Mesothelial cell of epicardium (in vitro differentiated cells): Measurements from ENCODE around the gene CACNA2D1. TPM values are rescaled to one million over a fixed set of nuclear protein-coding genes. Genes with fewer than 3 reads are reported as not detected.

ENCODE experiments used
- DNase-seq, 2 experiments: peaks; one replicate each; pipeline ENCODE4 v3.0.0; 2021; ENCODE audit warnings: low spot score in 2 of 2; ENCODE audit not compliant: unreplicated experiment in 2 of 2
- H3K27ac Mint-ChIP-seq: 2 replicates; pipeline ENCODE4 v1.8.0; 2021; ENCODE audit warnings: mixed read lengths
- H3K27me3 Mint-ChIP-seq: 2 replicates; pipeline ENCODE4 v1.8.0; 2021; ENCODE audit warnings: low read depth, mixed read lengths
- H3K36me3 Mint-ChIP-seq: 2 replicates; pipeline ENCODE4 v1.8.0; 2021; ENCODE audit warnings: mixed read lengths
- H3K4me1 Mint-ChIP-seq: 2 replicates; pipeline ENCODE4 v1.8.0; 2021; ENCODE audit warnings: mixed read lengths
- H3K4me3 Mint-ChIP-seq: 2 replicates; pipeline ENCODE4 v1.8.0; 2021; ENCODE audit warnings: mild to moderate bottlenecking, moderate library complexity, mixed read lengths
- H3K9me3 Mint-ChIP-seq: 2 replicates; pipeline ENCODE4 v1.8.0; 2021; ENCODE audit warnings: mixed read lengths
- total RNA-seq: library from RNA; stranded (reverse); gene quantifications from 3 replicates; pipeline ENCODE4 v1.2.1, GENCODE V29; 2021
- TF ChIP-seq, protein P1 (sequence below): fragments of 200-600 bp; sonication (generic); IDR thresholded peaks from one replicate; pipeline ENCODE4 v1.5.0; 2021; ENCODE audit warnings: antibody characterized with exemption; ENCODE audit not compliant: unreplicated experiment

CACNA2D1 gene
- total RNA-seq, 1 donor from 2014 or later: 14.7 TPM

DNA sequence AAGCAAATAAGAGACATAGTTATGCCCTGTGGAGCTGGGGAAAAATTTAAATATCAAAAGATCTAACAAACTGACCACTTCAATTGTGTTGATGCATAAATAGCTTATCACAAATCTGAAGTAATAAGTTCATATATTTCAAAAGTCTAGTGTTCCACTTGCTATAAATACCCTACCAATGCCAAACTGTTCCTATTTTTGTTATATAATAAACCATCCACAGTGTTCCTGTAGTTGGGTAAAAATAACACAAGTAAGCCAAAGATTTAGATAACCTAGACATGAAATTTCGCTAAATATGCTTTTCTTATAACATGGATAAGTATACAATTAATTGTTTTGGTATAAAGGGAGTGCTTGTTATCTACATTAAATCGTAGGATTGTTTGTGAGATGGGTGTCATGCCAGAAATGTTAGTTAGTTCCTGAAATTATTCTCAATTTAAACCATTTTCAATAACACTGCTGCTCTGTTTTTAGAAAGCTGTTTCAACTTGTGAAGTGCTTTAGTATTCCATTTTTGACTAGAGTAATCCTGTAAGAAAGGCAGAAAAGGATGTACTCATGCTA, 85.5 kb downstream of the CACNA2D1 start:
- Mint-ChIP-seq H3K9me3 (no peaks in the 10 kb centered on the region), H3K27ac (no peak overlapping the region), H3K36me3 (no peaks in the 10 kb centered on the region), H3K4me1 (peaks cover 1% of the 10 kb centered on the region), H3K27me3 (no peaks in the 10 kb centered on the region), H3K4me3 (no peak overlapping the region)
- no peak for DNase-seq
- TF ChIP-seq, protein P1, sequence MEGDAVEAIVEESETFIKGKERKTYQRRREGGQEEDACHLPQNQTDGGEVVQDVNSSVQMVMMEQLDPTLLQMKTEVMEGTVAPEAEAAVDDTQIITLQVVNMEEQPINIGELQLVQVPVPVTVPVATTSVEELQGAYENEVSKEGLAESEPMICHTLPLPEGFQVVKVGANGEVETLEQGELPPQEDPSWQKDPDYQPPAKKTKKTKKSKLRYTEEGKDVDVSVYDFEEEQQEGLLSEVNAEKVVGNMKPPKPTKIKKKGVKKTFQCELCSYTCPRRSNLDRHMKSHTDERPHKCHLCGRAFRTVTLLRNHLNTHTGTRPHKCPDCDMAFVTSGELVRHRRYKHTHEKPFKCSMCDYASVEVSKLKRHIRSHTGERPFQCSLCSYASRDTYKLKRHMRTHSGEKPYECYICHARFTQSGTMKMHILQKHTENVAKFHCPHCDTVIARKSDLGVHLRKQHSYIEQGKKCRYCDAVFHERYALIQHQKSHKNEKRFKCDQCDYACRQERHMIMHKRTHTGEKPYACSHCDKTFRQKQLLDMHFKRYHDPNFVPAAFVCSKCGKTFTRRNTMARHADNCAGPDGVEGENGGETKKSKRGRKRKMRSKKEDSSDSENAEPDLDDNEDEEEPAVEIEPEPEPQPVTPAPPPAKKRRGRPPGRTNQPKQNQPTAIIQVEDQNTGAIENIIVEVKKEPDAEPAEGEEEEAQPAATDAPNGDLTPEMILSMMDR: no peak

DNA sequence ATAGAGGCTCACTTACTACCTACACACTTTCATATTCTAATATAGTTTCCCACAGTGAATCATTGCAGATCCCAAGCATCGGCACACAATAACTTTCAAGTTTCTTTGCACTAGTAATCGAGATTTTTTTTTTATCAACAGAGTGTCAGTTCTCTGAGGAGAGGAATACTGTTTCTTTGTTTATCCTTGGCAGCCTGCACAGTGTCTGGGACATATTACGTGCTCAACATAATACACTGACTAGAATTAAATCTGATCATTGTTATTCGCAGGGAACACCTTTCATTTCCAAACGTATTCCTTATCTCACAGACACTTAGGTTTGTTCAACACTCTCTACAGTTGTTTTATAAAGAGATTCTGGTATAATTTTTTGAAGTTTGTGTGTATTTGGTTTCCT, 95.3 kb downstream of the CACNA2D1 start:
- no peak for DNase-seq
- no peak overlapping the region for H3K27ac Mint-ChIP-seq

DNA sequence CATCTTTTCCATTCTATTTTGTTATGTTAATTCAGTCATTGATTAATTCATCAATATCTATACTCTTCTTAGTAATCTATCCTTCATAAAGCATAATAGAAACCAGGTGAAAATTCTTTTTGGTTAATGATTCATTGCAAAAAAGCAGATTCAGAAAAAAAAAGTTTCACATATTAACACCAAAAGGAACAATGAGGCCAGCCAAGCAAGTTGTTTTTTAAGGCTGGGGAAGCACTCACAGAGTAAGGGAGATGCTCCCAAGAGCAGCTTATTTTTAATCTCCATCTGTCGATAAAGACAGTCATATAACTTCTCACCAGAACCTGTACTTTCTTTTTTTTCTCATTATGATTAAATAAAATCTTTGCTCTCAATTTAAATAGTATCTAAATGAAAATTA, 95.8 kb downstream of the CACNA2D1 start:
- no peak overlapping the region for H3K4me3 Mint-ChIP-seq
- TF ChIP-seq, protein P1: no peak
- H3K4me1 Mint-ChIP-seq: no peaks in the 10 kb centered on the region
- no peaks in the 10 kb centered on the region for H3K9me3 Mint-ChIP-seq
- H3K27me3 Mint-ChIP-seq: no peaks in the 10 kb centered on the region
- H3K36me3 Mint-ChIP-seq: no peaks in the 10 kb centered on the region
- H3K27ac Mint-ChIP-seq: no peak overlapping the region
- no peak for DNase-seq

More for the DNA sequence above, 95.3 kb downstream of the CACNA2D1 start:
- Mint-ChIP-seq H3K27me3 (no peaks in the 10 kb centered on the region), H3K36me3 (no peaks in the 10 kb centered on the region), H3K9me3 (no peaks in the 10 kb centered on the region), H3K4me1 (no peaks in the 10 kb centered on the region), H3K4me3 (no peak overlapping the region)
- TF ChIP-seq, protein P1: no peak

DNA sequence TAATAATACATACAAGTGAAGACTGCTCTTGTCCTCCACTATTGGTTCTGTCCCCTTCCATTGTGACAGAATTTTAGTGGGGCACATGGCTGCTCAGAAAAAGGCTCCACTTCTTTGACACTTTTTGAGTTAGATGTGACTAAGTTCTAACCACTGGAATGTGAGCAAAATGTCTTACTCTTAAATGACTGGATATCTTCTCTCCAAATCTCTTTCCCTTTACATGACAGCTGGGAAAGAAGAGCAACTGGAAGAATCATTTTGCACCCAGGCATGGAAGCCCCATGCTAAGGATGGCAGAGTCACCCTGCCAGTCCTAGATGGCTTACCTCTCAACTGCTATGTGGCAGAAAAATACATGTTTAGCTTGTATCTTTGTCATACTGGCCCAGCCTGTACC, 97.7 kb downstream of the CACNA2D1 start:
- Mint-ChIP-seq H3K4me1 (no peaks in the 10 kb centered on the region), H3K27me3 (no peaks in the 10 kb centered on the region), H3K27ac (no peak overlapping the region), H3K4me3 (no peak overlapping the region), H3K36me3 (no peaks in the 10 kb centered on the region), H3K9me3 (no peaks in the 10 kb centered on the region)
- DNase-seq: no peak
- TF ChIP-seq, protein P1: no peak

DNA sequence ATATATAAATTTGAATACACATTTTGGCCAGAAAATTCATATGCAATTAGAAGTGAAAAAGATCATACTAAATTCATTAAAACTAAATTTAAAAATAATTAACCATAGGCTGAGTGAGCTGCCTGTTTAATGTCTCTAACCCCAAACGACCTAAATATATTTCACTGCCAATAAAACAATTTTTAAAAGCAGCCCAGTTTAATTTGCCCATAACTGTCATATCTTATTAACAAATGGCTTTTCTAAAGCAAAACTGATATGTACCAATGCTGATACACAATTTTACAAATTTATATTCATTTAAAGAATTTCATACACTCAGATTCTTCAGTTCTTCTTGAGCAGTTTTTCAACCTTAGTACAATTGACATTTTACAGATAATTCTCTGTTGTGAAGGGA, 99.9 kb downstream of the CACNA2D1 start:
- DNase-seq: no peak
- Mint-ChIP-seq H3K4me3 (no peak overlapping the region), H3K27ac (no peak overlapping the region), H3K36me3 (no peaks in the 10 kb centered on the region), H3K4me1 (no peaks in the 10 kb centered on the region), H3K9me3 (no peaks in the 10 kb centered on the region), H3K27me3 (no peaks in the 10 kb centered on the region)
- TF ChIP-seq, protein P1: no peak

DNA sequence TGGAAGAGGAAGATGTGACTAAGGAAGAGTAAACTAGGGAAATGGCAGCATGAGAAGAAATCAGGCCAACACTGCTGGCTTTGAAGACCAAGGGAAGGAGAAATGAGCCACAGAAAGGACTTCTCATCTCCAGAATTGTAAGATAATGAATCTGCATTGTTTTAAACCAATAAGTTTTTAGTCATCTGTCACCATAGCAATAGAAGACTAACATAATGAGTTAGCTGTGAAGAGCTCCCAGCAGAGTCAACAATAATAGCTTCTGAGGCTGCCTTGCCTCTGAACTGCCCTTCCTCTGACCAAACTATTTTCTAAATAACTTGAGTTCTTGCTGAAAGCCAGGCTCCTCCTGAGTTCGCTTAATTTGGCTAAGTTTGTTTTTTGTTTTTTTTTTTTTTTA, 103.6 kb downstream of the CACNA2D1 start:
- no peak overlapping the region for H3K4me3 Mint-ChIP-seq

More for the DNA sequence above, 103.6 kb downstream of the CACNA2D1 start:
- H3K27me3 Mint-ChIP-seq: no peaks in the 10 kb centered on the region
- TF ChIP-seq, protein P1: no peak
- H3K4me1 Mint-ChIP-seq: peaks cover 1% of the 10 kb centered on the region
- no peaks in the 10 kb centered on the region for H3K9me3 Mint-ChIP-seq
- no peak overlapping the region for H3K27ac Mint-ChIP-seq
- H3K36me3 Mint-ChIP-seq: no peaks in the 10 kb centered on the region
- no peak for DNase-seq
